Left lung (tissue), 10 donors: ENCODE results near the gene C12orf50. TPM values are rescaled to one million over a fixed set of nuclear protein-coding genes. Genes with fewer than 3 reads are reported as not detected.

Experiments
- ATAC-seq: fragments of 200-7000 bp; cut with Tn5 transposase; one replicate; pipeline ENCODE4 v1.9.1; 2020; ENCODE audit warnings: moderate library complexity
- DNase-seq, 4 donors: peaks; one replicate each; pipeline ENCODE4 v3.0.0-alpha.2; 2013 to 2020
- H3K27ac ChIP-seq, 2 donors: fragments of 200-600 bp; sonication (generic) in 1 of 2; one replicate each; pipeline versions ENCODE4 v1.5.0 to v1.8.0; 2020 to 2021
- H3K27me3 ChIP-seq, 2 donors: fragments of 200-600 bp; sonication (generic) in 1 of 2; one replicate each; pipeline versions ENCODE4 v1.5.0 to v1.8.0; 2020 to 2021
- H3K36me3 ChIP-seq, 2 donors: fragments of 200-600 bp; sonication (generic) in 1 of 2; one replicate each; pipeline versions ENCODE4 v1.5.0 to v1.8.0; 2020 to 2021
- H3K4me1 ChIP-seq, 2 donors: fragments of 200-600 bp; one replicate each; pipeline ENCODE4 v1.8.0; 2021
- H3K4me3 ChIP-seq, 2 donors: fragments of 200-600 bp; sonication (generic) in 1 of 2; one replicate each; pipeline versions ENCODE4 v1.5.0 to v1.8.0; 2020 to 2021; ENCODE audit warnings: mild to moderate bottlenecking in 1 of 2
- H3K9me3 ChIP-seq, 2 donors: fragments of 200-600 bp; sonication (generic) in 1 of 2; one replicate each; pipeline versions ENCODE4 v1.5.0 to v1.8.0; 2020 to 2021
- intact Hi-C, 2 donors: fragments of 100-400 bp; cut with DNase I; formaldehyde crosslinking; loops; one replicate each; pipeline versions ENCODE4 v1.11.2 to v1.14.2; 2022
- polyA plus RNA-seq, 6 donors: library from polyadenylated mRNA; unstranded; fragments of 120-200 nt; gene quantifications; one replicate each; pipeline ENCODE4 v1.2.1, GENCODE V29; 2013; ENCODE audit not compliant: insufficient read length in 6 of 6
- total RNA-seq, 2 donors: library from RNA; stranded (reverse); fragmentation: NEBNext Ultra II Directional; extraction: Animal tissue kit (Norgen Biotek cat#: 25700); gene quantifications; one replicate each; pipeline ENCODE4 v1.2.1, GENCODE V29; 2021
- TF ChIP-seq, protein P1 (sequence below), 2 donors: fragments of 200-600 bp; sonication (generic) in 1 of 2; IDR thresholded peaks; one replicate each; pipeline versions ENCODE4 v1.5.0 to v1.8.0; 2021; ENCODE audit warnings: antibody characterized with exemption in 2 of 2
- donor health status: DM: no; HTN: yes; CAD: no.
- donor health status: DM: no; HTN: no; CAD: no.

C12orf50 gene
- total and polyA plus RNA-seq, 8 donors: 0.12 to 0.65 (median 0.53) TPM; not detected in 1

DNA sequence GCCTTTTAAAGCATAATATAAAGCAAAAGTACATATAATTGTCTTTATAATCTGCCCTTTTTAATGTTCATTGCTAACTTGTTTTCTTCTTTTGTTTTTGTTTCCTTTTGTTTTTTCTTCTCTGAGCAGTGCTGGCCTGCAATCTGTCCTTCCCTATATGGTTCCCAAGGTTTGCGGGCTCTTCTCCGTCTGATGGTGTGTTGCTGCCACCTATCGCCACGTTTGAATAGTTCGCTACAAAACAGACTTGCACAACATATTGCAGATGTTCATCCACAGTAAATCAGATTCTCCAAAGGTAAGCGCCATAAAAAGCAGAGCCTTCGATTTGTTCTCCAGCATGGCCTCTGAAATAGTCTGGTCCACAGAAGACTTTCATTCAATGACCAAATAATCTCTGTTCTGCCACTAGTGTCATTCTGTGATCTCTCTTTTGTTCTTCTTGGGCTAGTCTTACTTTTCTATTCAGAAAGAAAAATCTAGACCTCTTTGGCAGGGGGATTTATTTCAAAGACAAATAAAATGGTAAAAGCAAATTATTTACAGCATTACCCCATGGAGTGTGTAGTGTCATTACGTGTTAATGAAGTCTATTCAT, 33.5 kb downstream of the C12orf50 start:
- Histone ChIP-seq H3K27me3 (no peaks in the 10 kb centered on the region), H3K9me3 (no peaks in the 10 kb centered on the region), H3K27ac (no peak overlapping the region), H3K4me3 (no peak overlapping the region), H3K4me1 (no peaks in the 10 kb centered on the region), H3K36me3 (no peaks in the 10 kb centered on the region)
- TF ChIP-seq, protein P1, sequence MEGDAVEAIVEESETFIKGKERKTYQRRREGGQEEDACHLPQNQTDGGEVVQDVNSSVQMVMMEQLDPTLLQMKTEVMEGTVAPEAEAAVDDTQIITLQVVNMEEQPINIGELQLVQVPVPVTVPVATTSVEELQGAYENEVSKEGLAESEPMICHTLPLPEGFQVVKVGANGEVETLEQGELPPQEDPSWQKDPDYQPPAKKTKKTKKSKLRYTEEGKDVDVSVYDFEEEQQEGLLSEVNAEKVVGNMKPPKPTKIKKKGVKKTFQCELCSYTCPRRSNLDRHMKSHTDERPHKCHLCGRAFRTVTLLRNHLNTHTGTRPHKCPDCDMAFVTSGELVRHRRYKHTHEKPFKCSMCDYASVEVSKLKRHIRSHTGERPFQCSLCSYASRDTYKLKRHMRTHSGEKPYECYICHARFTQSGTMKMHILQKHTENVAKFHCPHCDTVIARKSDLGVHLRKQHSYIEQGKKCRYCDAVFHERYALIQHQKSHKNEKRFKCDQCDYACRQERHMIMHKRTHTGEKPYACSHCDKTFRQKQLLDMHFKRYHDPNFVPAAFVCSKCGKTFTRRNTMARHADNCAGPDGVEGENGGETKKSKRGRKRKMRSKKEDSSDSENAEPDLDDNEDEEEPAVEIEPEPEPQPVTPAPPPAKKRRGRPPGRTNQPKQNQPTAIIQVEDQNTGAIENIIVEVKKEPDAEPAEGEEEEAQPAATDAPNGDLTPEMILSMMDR (IDR thresholded peaks at IDR 0.05): peak; percentile 48 to 53
- ATAC-seq: peak; percentile 95
- peak in 3 of 4 donors; percentile 37 to 78 (median 62) for DNase-seq
- intact Hi-C loops: no loop called here

DNA sequence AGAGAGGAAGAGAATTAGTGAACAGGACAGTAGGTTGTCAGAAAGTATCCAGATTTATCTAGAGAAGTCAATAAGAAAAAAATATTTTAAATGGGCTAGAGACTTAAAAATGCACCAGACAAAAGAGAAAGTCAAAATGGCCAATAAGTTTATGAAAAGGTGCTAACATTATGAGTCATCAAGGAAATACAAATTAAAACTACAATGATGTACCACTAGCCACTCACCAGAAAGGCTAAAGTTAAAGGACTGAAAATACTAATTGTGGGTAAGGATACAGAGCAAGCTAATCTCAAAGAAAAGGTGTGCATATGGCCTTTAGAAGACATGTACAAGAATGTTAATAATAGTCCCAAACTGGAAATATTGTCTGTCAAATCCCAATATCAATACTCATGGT, 37.7 kb downstream of the C12orf50 start:
- Histone ChIP-seq H3K4me1 (no peaks in the 10 kb centered on the region), H3K36me3 (no peaks in the 10 kb centered on the region), H3K27ac (no peak overlapping the region), H3K4me3 (no peak overlapping the region), H3K9me3 (no peaks in the 10 kb centered on the region), H3K27me3 (no peaks in the 10 kb centered on the region)
- ATAC-seq: no peak
- no peak for DNase-seq
- TF ChIP-seq, protein P1 (IDR thresholded peaks at IDR 0.05): no peak
- intact Hi-C loops: no loop called here

DNA sequence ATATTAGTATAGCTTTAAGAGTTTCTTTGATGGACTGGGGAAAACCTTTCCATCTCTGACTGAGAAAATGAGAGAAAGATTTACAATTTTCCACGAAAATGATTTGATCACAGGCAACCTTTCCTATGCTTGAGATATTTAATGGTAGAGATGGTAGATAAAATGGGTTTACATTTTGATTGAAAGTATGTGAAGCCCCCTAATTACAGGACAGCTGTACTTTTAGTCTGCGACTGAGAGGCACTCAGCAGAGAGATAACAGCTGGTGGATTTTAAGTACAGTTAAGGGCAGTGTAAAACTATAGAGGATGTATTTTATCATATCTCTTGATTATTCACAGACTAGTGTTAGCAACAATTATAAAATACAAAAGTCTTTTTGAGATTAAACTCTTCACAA, 40.7 kb downstream of the C12orf50 start:
- Histone ChIP-seq H3K4me3 (no peak overlapping the region), H3K36me3 (no peaks in the 10 kb centered on the region), H3K4me1 (no peaks in the 10 kb centered on the region), H3K27me3 (no peaks in the 10 kb centered on the region), H3K9me3 (no peaks in the 10 kb centered on the region), H3K27ac (no peak overlapping the region)
- no peak for ATAC-seq
- TF ChIP-seq, protein P1 (IDR thresholded peaks at IDR 0.05): no peak
- intact Hi-C loops: no loop called here
- no peak for DNase-seq

DNA sequence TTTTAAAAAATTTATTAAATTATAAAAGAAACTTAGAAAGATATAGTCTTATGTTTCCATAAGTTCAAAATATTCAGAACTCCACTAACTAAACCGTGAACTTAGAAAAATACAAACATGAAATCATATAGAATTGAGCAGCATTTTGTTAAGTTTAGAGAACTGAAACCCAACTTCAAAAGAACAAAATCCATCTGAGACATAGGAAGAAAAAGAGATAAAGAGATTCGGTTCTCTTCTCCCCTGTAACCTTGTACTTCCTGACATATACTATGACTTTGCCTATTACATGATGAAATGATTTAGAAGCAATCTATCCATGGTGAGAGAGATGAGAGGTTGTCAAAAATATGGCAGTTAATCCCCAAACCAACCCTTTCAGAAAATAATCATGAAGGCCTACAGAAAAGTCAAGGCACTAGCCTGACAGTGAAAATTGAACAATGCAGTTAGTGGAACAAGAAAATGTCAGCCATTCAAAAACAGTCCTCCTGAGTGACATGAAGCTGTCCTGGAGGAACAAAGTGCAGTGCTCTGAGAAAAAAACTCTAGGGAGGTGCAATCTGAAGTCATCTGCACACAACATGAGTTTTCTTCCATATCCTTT, 44.0 kb downstream of the C12orf50 start:
- Histone ChIP-seq H3K4me1 (no peaks in the 10 kb centered on the region), H3K27me3 (no peaks in the 10 kb centered on the region), H3K27ac (no peak overlapping the region), H3K36me3 (no peaks in the 10 kb centered on the region), H3K4me3 (no peak overlapping the region), H3K9me3 (no peaks in the 10 kb centered on the region)
- ATAC-seq (no peak), DNase-seq (no peak)
- TF ChIP-seq, protein P1 (IDR thresholded peaks at IDR 0.05): no peak
- intact Hi-C loops: no loop called here

DNA sequence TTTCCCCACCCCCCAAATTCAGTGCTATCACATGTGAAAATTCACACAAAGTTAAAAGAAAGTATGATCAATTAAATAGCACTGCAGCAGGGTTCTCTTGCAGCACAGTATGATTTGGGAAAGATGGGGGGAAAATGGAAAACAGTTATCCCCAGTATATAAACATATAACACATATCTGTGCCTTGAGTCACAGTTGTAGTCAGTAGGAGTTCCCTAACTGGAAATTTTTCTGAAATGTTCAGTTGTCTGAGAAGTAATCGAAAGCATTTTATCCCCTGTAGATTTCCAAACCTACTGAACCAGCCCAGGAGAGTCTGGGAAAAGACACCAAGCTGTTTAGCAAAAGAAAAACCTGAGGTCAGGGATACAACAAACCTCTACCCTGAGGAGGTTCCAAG, 47.0 kb downstream of the C12orf50 start:
- H3K4me3 ChIP-seq: no peak overlapping the region
- ATAC-seq (no peak), DNase-seq (no peak)
- TF ChIP-seq, protein P1 (IDR thresholded peaks at IDR 0.05): no peak
- no peaks in the 10 kb centered on the region for H3K27me3 ChIP-seq
- H3K9me3 ChIP-seq: no peaks in the 10 kb centered on the region
- H3K4me1 ChIP-seq: no peaks in the 10 kb centered on the region
- intact Hi-C loops: no loop called here
- no peak overlapping the region for H3K27ac ChIP-seq
- no peaks in the 10 kb centered on the region for H3K36me3 ChIP-seq
